ENCODE results near the gene TMEM169.
"Not testable (repeated sequence)": the region's sequence is repeated elsewhere in the genome, so short reads cannot be mapped to it uniquely, and the experiment has no call there.

TMEM169 gene

GRCh38 chr2:216070195-216070594, 11.5 kb upstream of the TMEM169 start:
- in situ Hi-C loops (cut with MboI; ENCODE audit: low sequenced_read_pairs) = no loop called here

GRCh38 chr2:216071111-216071851, 10.4 kb upstream of the TMEM169 start:
- in situ Hi-C loops (cut with MboI; ENCODE audit: low sequenced_read_pairs) = no loop called here

- in situ Hi-C loops (cut with MboI; ENCODE audit: low sequenced_read_pairs) = no loop called here
Observed at GRCh38 chr2:216072473-216072872, 9.2 kb upstream of the TMEM169 start.

GRCh38 chr2:216073773-216074172, 7.9 kb upstream of the TMEM169 start:
- in situ Hi-C loops (cut with MboI; ENCODE audit: low sequenced_read_pairs) = no loop called here

- in situ Hi-C loops (cut with MboI; ENCODE audit: low sequenced_read_pairs) = no loop called here
Observed at GRCh38 chr2:216074380-216074779, 7.3 kb upstream of the TMEM169 start.

- in situ Hi-C loops (cut with MboI; ENCODE audit: low sequenced_read_pairs) = no loop called here
Observed at GRCh38 chr2:216074794-216075193, 6.9 kb upstream of the TMEM169 start.

GRCh38 chr2:216075510-216076485, 5.9 kb upstream of the TMEM169 start:
- in situ Hi-C loops (cut with MboI; ENCODE audit: low sequenced_read_pairs) = no loop called here

GRCh38 chr2:216078776-216079175, 2.9 kb upstream of the TMEM169 start:
- in situ Hi-C loops (cut with MboI; ENCODE audit: low sequenced_read_pairs) = no loop called here

GRCh38 chr2:216080048-216080447, 1.7 kb upstream of the TMEM169 start:
- in situ Hi-C loops (cut with MboI; ENCODE audit: low sequenced_read_pairs) = not testable (repeated sequence)

GRCh38 chr2:216081012-216081411, 707 bp upstream of the TMEM169 start:
- in situ Hi-C loops (cut with MboI; ENCODE audit: low sequenced_read_pairs) = no loop called here

- in situ Hi-C loops (cut with MboI; ENCODE audit: low sequenced_read_pairs) = no loop called here
Observed at GRCh38 chr2:216082117-216082711, 495 bp downstream of the TMEM169 start.

GRCh38 chr2:216082805-216083204, 1.1 kb downstream of the TMEM169 start:
- in situ Hi-C loops (cut with MboI; ENCODE audit: low sequenced_read_pairs) = no loop called here

- in situ Hi-C loops (cut with MboI; ENCODE audit: low sequenced_read_pairs) = no loop called here
Observed at GRCh38 chr2:216083464-216084281, 2.0 kb downstream of the TMEM169 start.

- in situ Hi-C loops (cut with MboI; ENCODE audit: low sequenced_read_pairs) = no loop called here
Observed at GRCh38 chr2:216084547-216084946, 2.8 kb downstream of the TMEM169 start.

- in situ Hi-C loops (cut with MboI; ENCODE audit: low sequenced_read_pairs) = no loop called here
Observed at GRCh38 chr2:216086207-216086893, 4.6 kb downstream of the TMEM169 start.

- in situ Hi-C loops (cut with MboI; ENCODE audit: low sequenced_read_pairs) = no loop called here
Observed at GRCh38 chr2:216090369-216090786, 8.7 kb downstream of the TMEM169 start.

GRCh38 chr2:216092646-216093045, 10.9 kb downstream of the TMEM169 start:
- in situ Hi-C loops (cut with MboI; ENCODE audit: low sequenced_read_pairs) = no loop called here

- in situ Hi-C loops (cut with MboI; ENCODE audit: low sequenced_read_pairs) = no loop called here
Observed at GRCh38 chr2:216094701-216095100, 13.0 kb downstream of the TMEM169 start.

GRCh38 chr2:216098421-216099334, 17.0 kb downstream of the TMEM169 start:
- in situ Hi-C loops (cut with MboI; ENCODE audit: low sequenced_read_pairs) = no loop called here

Data from HL-60/S4 treated with retinoic acid at 250 ng/mL for 4 days and 3 days (cell line).